HG02981 (cell line): ENCODE data around the gene MED16.
"Not testable (repeated sequence)": the region's sequence is repeated elsewhere in the genome, so short reads cannot be mapped to it uniquely, and the experiment has no call there.

Source experiments
- ATAC-seq: cut with Tn5 transposase; IDR thresholded peaks from one replicate; pipeline ENCODE4 v1.9.1; 2021; ENCODE audit warnings: mild to moderate bottlenecking, moderate library complexity; ENCODE audit not compliant: unreplicated experiment

Gene MED16

GRCh38 chr19:891421-892200, 1.4 kb downstream of the MED16 start:
- not testable (repeated sequence) for ATAC-seq

DNA sequence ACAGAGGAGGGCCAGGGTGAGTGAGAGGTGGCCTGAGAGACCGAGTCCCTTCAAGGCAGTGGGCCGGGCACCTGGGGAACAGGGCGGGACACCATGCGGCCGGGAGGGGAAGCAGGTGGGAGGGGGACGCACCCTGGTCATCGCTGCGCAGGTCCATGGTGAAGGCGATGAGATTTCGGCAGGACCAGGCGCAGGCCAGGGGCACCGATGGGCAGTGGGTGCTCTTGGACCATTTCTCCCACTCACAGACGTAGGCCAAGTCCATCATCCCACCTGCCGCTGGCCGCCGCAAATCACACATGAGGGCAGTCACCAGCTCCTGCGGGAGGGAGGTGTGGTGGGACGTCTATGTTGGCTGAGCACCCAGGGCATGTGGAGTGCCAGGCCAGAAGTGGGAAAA, 2.2 kb downstream of the MED16 start:
- no peak for ATAC-seq

- no peak for ATAC-seq
Observed at GRCh38 chr19:889662-890295, 3.2 kb downstream of the MED16 start.

- ATAC-seq, result no peak
Observed at GRCh38 chr19:888581-889385, 4.2 kb downstream of the MED16 start.

DNA sequence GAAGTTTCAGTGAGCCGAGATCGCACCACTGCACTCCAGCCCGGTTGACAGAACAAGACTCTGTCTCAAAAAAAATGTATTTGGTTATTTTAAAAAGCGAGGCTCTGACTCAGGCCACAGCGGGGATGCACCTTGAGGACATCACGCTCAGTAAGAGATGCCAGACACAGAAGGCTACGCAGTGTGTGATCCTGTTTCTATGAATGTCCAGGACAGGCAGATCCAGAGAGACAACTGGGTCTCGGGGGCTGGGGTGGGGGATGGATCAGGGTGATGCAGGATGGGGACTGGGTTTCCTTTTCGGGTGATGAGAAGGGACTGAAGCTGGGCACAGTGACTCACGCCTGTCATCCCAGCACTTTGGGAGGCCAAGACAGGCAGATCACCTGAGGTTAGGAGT, 5.4 kb downstream of the MED16 start:
- ATAC-seq, result no peak

GRCh38 chr19:887072-887471, 5.9 kb downstream of the MED16 start:
- ATAC-seq, result no peak

- no peak for ATAC-seq
Observed at GRCh38 chr19:885536-886224, 7.3 kb downstream of the MED16 start.

- ATAC-seq, result no peak
Observed at GRCh38 chr19:884420-885211, 8.4 kb downstream of the MED16 start.

GRCh38 chr19:883661-884211, 9.3 kb downstream of the MED16 start:
- no peak for ATAC-seq

GRCh38 chr19:882871-883497, 10.0 kb downstream of the MED16 start:
- ATAC-seq, result no peak

GRCh38 chr19:881385-882071, 11.5 kb downstream of the MED16 start:
- no peak for ATAC-seq

GRCh38 chr19:879711-880438, 13.1 kb downstream of the MED16 start:
- ATAC-seq, result no peak

DNA sequence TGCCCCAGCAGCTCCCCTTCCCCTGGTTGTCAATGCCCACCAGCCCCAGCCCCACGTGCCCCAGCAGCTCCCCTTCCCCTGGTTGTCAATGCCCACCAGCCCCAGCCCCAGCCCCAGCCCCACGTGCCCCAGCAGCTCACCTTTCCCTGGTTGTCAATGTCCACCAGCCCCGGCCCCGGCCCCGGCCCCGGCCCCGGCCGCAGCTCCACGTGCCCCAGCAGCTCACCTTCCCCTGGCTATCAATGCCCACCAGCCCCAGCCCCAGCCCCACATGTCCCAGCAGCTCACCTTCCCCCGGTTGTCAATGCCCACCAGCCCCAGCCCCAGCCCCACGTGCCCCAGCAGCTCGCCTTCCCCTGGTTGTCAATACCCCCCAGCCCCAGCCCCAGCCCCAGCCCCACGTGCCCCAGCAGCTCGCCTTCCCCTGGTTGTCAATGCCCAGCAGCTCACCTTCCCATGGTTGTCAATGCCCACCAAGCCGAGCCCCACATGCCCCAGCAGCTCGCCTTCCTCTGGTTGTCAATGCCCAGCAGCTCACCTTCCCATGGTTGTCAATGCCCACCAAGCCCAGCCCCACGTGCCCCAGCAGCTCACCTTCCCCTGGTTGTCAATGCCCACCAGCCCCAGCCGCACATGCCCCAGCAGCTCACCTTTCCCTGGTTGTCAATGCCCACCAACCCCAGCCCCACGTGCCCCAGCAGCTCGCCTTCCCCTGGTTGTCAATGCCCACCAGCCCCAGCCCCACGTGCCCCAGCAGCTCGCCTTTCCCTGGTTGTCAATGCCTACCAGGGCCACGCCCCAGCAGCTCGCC, 14.0 kb downstream of the MED16 start:
- not testable (repeated sequence) for ATAC-seq

- ATAC-seq, result not testable (repeated sequence)
Observed at GRCh38 chr19:877992-878660, 14.9 kb downstream of the MED16 start.

DNA sequence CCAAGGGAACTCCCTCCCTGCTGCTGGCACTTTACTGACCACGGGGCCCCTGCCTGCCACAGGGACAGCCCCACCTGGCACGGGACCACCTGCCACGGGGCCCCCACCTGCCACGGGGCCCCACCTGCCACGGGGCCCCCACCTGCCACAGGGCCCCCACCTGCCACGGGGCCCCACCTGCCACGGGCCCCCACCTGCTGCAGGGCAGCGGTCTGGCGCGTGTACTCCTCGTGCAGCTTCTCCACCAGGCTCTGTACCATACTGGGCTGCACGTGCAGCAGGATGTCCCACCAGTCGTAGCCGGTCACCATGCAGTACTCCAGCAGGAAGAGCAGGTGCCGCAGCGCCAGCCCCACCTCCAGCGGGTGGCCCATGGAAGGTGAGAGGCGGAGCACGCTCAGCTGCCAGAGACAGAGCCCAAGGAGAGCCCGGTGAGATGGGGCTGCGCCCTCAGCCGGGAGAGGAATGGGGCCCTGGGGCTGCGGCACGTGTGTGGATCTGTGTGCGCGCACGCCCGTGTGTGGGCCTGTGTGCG, 16.1 kb downstream of the MED16 start:
- ATAC-seq, result no peak

GRCh38 chr19:876089-876488, 16.9 kb downstream of the MED16 start:
- no peak for ATAC-seq
